Keratinocyte (primary cell): ENCODE data around the gene GAL3ST2. TPM values are rescaled to one million over a fixed set of nuclear protein-coding genes. Genes with fewer than 3 reads are reported as not detected.

Experiments used
- DNase-seq: peaks from one replicate; pipeline ENCODE4 v3.0.0-alpha.2; 2011; ENCODE audit warnings: low read depth, missing footprints, low spot score
- FAIRE-seq: peaks from 2 replicates; lab custom pipeline; 2011; peaks lifted over from hg19 to GRCh38; lab: Jason Lieb, UNC
- H2AFZ ChIP-seq: 2 replicates; pipeline ENCODE4 v1.6.0; 2012; ENCODE audit warnings: low read length, control low read depth, inconsistent platforms; ENCODE audit not compliant: control insufficient read depth
- H3K27ac ChIP-seq: 2 replicates; pipeline ENCODE4 v1.5.1; 2011; ENCODE audit warnings: low read length; ENCODE audit not compliant: control insufficient read depth, insufficient read depth
- H3K27me3 ChIP-seq: 3 replicates; pipeline ENCODE4 v1.6.0; 2011; ENCODE audit warnings: low read length; ENCODE audit not compliant: control insufficient read depth, insufficient read depth; ENCODE audit errors: extremely low read depth
- H3K36me3 ChIP-seq, 2 experiments: 2 replicates in 1 of 2; 3 replicates in 1 of 2; pipeline ENCODE4 v1.5.1; 2011; ENCODE audit warnings: low read length in 2 of 2, mild to moderate bottlenecking in 1 of 2; ENCODE audit not compliant: control insufficient read depth in 2 of 2, insufficient read depth in 2 of 2; ENCODE audit errors: extremely low read depth in 1 of 2
- H3K4me1 ChIP-seq: 3 replicates; pipeline ENCODE4 v1.5.1; 2011; ENCODE audit warnings: low read length; ENCODE audit not compliant: control insufficient read depth, insufficient read depth; ENCODE audit errors: extremely low read depth
- H3K4me2 ChIP-seq: 3 replicates; pipeline ENCODE4 v1.6.0; 2011; ENCODE audit warnings: low read depth, low read length; ENCODE audit not compliant: control insufficient read depth, insufficient read depth; ENCODE audit errors: extremely low read depth
- H3K4me3 ChIP-seq, 3 experiments: fragments of 200-600 bp in 1 of 3; sonication (generic) in 1 of 3; 2 replicates in 2 of 3; 3 replicates in 1 of 3; pipeline ENCODE4 v1.5.1; 2011 to 2016; ENCODE audit warnings: low read length in 3 of 3, mild to moderate bottlenecking in 3 of 3, control low read depth in 2 of 3, inconsistent platforms in 1 of 3, low read depth in 1 of 3, mixed read lengths in 1 of 3, mixed run types in 1 of 3, moderate library complexity in 1 of 3; ENCODE audit not compliant: control insufficient read depth in 2 of 3, insufficient read depth in 2 of 3; ENCODE audit errors: extremely low read depth in 1 of 3
- H3K79me2 ChIP-seq: 2 replicates; pipeline ENCODE4 v1.6.0; 2012; ENCODE audit warnings: low read length; ENCODE audit not compliant: control insufficient read depth, insufficient read depth
- H3K9ac ChIP-seq: 3 replicates; pipeline ENCODE4 v1.6.0; 2011; ENCODE audit warnings: low read length; ENCODE audit not compliant: control insufficient read depth, insufficient read depth; ENCODE audit errors: extremely low read depth
- H3K9me1 ChIP-seq: 3 replicates; pipeline ENCODE4 v1.6.0; 2011; ENCODE audit warnings: low read length; ENCODE audit not compliant: control insufficient read depth, insufficient read depth; ENCODE audit errors: extremely low read depth
- H3K9me3 ChIP-seq: 2 replicates; pipeline ENCODE4 v1.5.1; 2012; ENCODE audit warnings: low read depth, low read length; ENCODE audit not compliant: control insufficient read depth
- H4K20me1 ChIP-seq: 3 replicates; pipeline ENCODE4 v1.6.0; 2011; ENCODE audit warnings: low read length; ENCODE audit not compliant: control insufficient read depth, insufficient read depth; ENCODE audit errors: extremely low read depth
- EZH2 ChIP-seq: IDR thresholded peaks from one replicate; pipeline ENCODE4 v1.6.1; 2012; ENCODE audit warnings: inconsistent platforms, mild to moderate bottlenecking, low read length, moderate library complexity
- dilution Hi-C: fragments of 300-500 bp; cut with MboI; formaldehyde crosslinking; loops from one replicate; pipeline ENCODE4 v1.7.0; 2020; ENCODE audit warnings: low sequenced_read_pairs; ENCODE audit not compliant: extremely low pct_ligation_motif_present
- polyA plus RNA-seq, 5 experiments: library from polyadenylated mRNA; depleted of rRNA in 3 of 5; stranded (reverse) in 3 of 5; stranded (forward) in 1 of 5; unstranded in 1 of 5; fragments of >200 nt; gene quantifications; 1 replicate in 1 of 5; 2 replicates in 3 of 5; 3 replicates in 1 of 5; pipeline versions ENCODE4 v1.2.1 to v1.2.3, GENCODE V29; 2011 to 2012; ENCODE audit warnings: missing spikeins in 2 of 5, low read depth in 1 of 5, low replicate concordance in 1 of 5
- TF ChIP-seq, protein P1 (sequence below), 3 experiments: IDR thresholded peaks in 1 of 3; conservative IDR thresholded peaks in 1 of 3; optimal IDR thresholded peaks in 1 of 3; 2 replicates in 2 of 3; 3 replicates in 1 of 3; pipeline versions ENCODE3 to v1.5.1; 2011; ENCODE audit warnings: low read length in 3 of 3, mild to moderate bottlenecking in 3 of 3, moderate library complexity in 2 of 3, control low read depth in 1 of 3, inconsistent platforms in 1 of 3; ENCODE audit not compliant: insufficient read depth in 2 of 3; ENCODE audit errors: extremely low read depth in 1 of 3

GAL3ST2 gene
- polyA plus RNA-seq, 1 donor (not counting 4 experiments of a cell fraction or from before 2014, with no cell fraction given): not detected

DNA sequence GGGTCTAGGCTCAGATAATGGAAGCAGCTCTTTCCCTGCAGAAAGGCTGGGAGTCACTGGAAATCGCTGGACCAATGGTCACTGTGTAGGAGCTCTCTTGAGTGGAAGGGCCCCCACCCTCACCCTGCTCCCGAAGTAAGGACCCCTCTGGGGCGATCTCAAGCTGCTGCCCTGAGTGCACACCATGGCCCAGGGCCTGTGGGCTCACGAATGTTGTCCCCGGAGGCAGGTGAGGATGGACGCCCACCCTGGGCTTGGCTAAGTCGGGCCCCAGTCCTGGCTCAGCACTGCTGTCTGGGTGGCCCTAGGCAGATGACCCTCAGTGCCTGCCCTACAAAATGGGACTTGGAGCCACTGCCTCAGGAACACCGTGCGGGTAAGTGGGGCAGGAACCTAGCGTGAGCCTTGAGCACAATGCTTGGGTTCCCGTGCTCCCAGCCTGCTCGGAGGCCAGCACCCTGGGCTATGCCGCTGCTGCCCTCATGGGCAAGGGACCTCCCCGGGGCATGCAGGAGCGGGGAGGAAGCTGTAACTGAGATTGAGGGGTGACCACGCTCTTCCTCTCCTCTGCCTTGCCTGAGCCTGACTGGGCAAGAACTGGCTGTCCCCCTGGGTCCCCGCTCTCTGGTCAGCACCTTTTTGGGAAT is 38.5 kb upstream of the GAL3ST2 start:
- Histone ChIP-seq H3K27me3 (no peaks in the 10 kb centered on the region), H3K4me2 (no peak overlapping the region), H3K9me3 (no peaks in the 10 kb centered on the region), H4K20me1 (no peaks in the 10 kb centered on the region), H3K4me3 (no peak overlapping the region), H3K36me3 (no peaks in the 10 kb centered on the region), H2AFZ (no peak overlapping the region), H3K79me2 (no peaks in the 10 kb centered on the region), H3K9me1 (peaks cover 2% of the 10 kb centered on the region), H3K27ac (no peak overlapping the region), H3K9ac (no peak overlapping the region), H3K4me1 (peaks cover 22% of the 10 kb centered on the region)
- no peak for DNase-seq
- dilution Hi-C loops: no loop called here
- FAIRE-seq: no peak
- TF ChIP-seq EZH2: no peak
- TF ChIP-seq, protein P1, sequence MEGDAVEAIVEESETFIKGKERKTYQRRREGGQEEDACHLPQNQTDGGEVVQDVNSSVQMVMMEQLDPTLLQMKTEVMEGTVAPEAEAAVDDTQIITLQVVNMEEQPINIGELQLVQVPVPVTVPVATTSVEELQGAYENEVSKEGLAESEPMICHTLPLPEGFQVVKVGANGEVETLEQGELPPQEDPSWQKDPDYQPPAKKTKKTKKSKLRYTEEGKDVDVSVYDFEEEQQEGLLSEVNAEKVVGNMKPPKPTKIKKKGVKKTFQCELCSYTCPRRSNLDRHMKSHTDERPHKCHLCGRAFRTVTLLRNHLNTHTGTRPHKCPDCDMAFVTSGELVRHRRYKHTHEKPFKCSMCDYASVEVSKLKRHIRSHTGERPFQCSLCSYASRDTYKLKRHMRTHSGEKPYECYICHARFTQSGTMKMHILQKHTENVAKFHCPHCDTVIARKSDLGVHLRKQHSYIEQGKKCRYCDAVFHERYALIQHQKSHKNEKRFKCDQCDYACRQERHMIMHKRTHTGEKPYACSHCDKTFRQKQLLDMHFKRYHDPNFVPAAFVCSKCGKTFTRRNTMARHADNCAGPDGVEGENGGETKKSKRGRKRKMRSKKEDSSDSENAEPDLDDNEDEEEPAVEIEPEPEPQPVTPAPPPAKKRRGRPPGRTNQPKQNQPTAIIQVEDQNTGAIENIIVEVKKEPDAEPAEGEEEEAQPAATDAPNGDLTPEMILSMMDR (optimal IDR thresholded peaks at IDR 0.05 in 1 of 3, IDR thresholded peaks at IDR 0.05 in 1 of 3, conservative IDR thresholded peaks at IDR 0.05 in 1 of 3; ENCODE audit: extremely low read depth in 1 of 3, insufficient read depth in 2 of 3, low read length in 3 of 3): no peak

DNA sequence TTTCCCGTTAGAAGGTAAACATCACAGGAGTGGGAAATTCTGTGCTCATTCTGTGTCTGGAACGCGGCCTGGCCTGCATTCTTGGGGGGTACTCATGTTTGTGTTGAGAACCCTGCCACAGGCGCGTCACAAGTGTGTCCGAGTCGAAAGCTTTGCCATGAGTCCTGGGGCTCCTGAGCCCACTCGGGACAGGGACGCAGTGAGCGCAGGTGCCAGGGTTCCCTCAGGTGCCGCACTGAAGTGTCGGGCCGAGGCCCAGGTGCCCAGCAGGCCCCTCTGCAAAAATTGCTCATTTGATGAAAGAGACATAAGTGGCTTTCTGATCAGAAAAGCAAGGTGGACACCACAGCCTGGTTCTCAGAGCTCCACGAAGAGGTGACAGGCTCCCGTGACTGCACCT is 37.4 kb upstream of the GAL3ST2 start:
- H3K27ac ChIP-seq: no peak overlapping the region
- no peaks in the 10 kb centered on the region for H3K36me3 ChIP-seq
- no peaks in the 10 kb centered on the region for H4K20me1 ChIP-seq
- H3K4me3 ChIP-seq: no peak overlapping the region
- dilution Hi-C loops: no loop called here
- H3K9me3 ChIP-seq: no peaks in the 10 kb centered on the region
- no peak overlapping the region for H3K9ac ChIP-seq
- DNase-seq (no peak), FAIRE-seq (no peak)
- H2AFZ ChIP-seq: no peak overlapping the region
- H3K4me2 ChIP-seq: no peak overlapping the region
- H3K4me1 ChIP-seq: peaks cover 12% of the 10 kb centered on the region
- H3K9me1 ChIP-seq: no peaks in the 10 kb centered on the region
- H3K27me3 ChIP-seq: no peaks in the 10 kb centered on the region
- TF ChIP-seq, protein P1 (optimal IDR thresholded peaks at IDR 0.05 in 1 of 3, IDR thresholded peaks at IDR 0.05 in 1 of 3, conservative IDR thresholded peaks at IDR 0.05 in 1 of 3; ENCODE audit: extremely low read depth in 1 of 3, insufficient read depth in 2 of 3, low read length in 3 of 3): no peak
- H3K79me2 ChIP-seq: no peaks in the 10 kb centered on the region
